ENCODE results near the gene SFXN3. TPM values are rescaled to one million over a fixed set of nuclear protein-coding genes. Genes with fewer than 3 reads are reported as not detected.

SFXN3 gene
- total RNA-seq, 1 donor from 2014 or later, result 13.4 TPM

- no peak for DNase-seq
- Histone ChIP-seq H3K36me3 (no peaks in the 10 kb centered on the region), H3K4me1 (no peaks in the 10 kb centered on the region), H3K27me3 (ENCODE audit: low read depth) (peaks cover 100% of the 10 kb centered on the region), H3K9me3 (replicated peaks) (no peaks in the 10 kb centered on the region), H3K4me3 (no peak overlapping the region), H3K27ac (replicated peaks) (no peak overlapping the region)
- no peak for TF ChIP-seq CTCF (IDR thresholded peaks at IDR 0.05; ENCODE audit: borderline replicate concordance)
- intact Hi-C loops (cut with micrococcal nuclease), result no loop called here
Observed at GRCh38 chr10:101087965-101088364, 56.9 kb downstream of the SFXN3 start.

GRCh38 chr10:101089520-101090299, 58.7 kb downstream of the SFXN3 start:
- H3K4me1 ChIP-seq, result no peaks in the 10 kb centered on the region
- no peaks in the 10 kb centered on the region for H3K36me3 ChIP-seq
- DNase-seq, result no peak
- no peak overlapping the region for H3K4me3 ChIP-seq
- H3K9me3 ChIP-seq (replicated peaks), result no peaks in the 10 kb centered on the region
- H3K27ac ChIP-seq (replicated peaks), result no peak overlapping the region
- intact Hi-C loops (cut with micrococcal nuclease), result no loop called here
- TF ChIP-seq CTCF (IDR thresholded peaks at IDR 0.05; ENCODE audit: borderline replicate concordance), result no peak
- peaks cover 100% of the 10 kb centered on the region for H3K27me3 ChIP-seq (ENCODE audit: low read depth)

GRCh38 chr10:101090597-101090996, 59.6 kb downstream of the SFXN3 start:
- H3K36me3 ChIP-seq, result no peaks in the 10 kb centered on the region
- H3K27ac ChIP-seq (replicated peaks), result no peak overlapping the region
- H3K9me3 ChIP-seq (replicated peaks), result no peaks in the 10 kb centered on the region
- no peaks in the 10 kb centered on the region for H3K4me1 ChIP-seq
- DNase-seq, result no peak
- no peak overlapping the region for H3K4me3 ChIP-seq
- peaks cover 100% of the 10 kb centered on the region for H3K27me3 ChIP-seq (ENCODE audit: low read depth)
- TF ChIP-seq CTCF (IDR thresholded peaks at IDR 0.05; ENCODE audit: borderline replicate concordance), result no peak
- intact Hi-C loops (cut with micrococcal nuclease), result no loop called here

Other genes starting within 250 kb of the SFXN3 start
- gene SLF2, start 118.3 kb upstream of the SFXN3 start, total RNA-seq, result 16.4 TPM
- gene SEMA4G, start 61.7 kb upstream of the SFXN3 start, total RNA-seq, result 0.52 TPM
- gene MRPL43, start 43.7 kb upstream of the SFXN3 start, total RNA-seq, result 49.7 TPM
- gene TWNK, start 43.7 kb upstream of the SFXN3 start, total RNA-seq, result 7.3 TPM
- gene LZTS2, start 31.4 kb upstream of the SFXN3 start, total RNA-seq, result 35.6 TPM
- 0.27 TPM for gene PDZD7, start 105 bp upstream of the SFXN3 start, total RNA-seq
- gene KAZALD1, start 30.8 kb downstream of the SFXN3 start, total RNA-seq, result 5.1 TPM
- gene TLX1, start 100.1 kb downstream of the SFXN3 start, total RNA-seq, result not detected
- gene LBX1, start 198.2 kb downstream of the SFXN3 start, total RNA-seq, result not detected